Stimulated activated CD8-positive, alpha-beta memory T cell treated with anti-CD3 and anti-CD28 coated beads, Interleukin-15, amount 100 ng/mL, for 4 hours (primary cell): Measurements from ENCODE around the gene KCNQ5.
"Not testable (repeated sequence)": the region's sequence is repeated elsewhere in the genome, so short reads cannot be mapped to it uniquely, and the experiment has no call there.

Source experiments
- DNase-seq, 2 donors: peaks; one replicate each; pipeline ENCODE4 v3.0.0-alpha.2; 2020; ENCODE audit warnings: low read depth in 2 of 2

Gene KCNQ5

GRCh38 chr6:73180076-73180738, 558.3 kb downstream of the KCNQ5 start:
- DNase-seq = no peak

GRCh38 chr6:73180763-73181619, 559.1 kb downstream of the KCNQ5 start:
- no peak for DNase-seq

- no peak for DNase-seq
These were observed 560.2 kb downstream of the KCNQ5 start for GRCh38 chr6:73182021-73182607.

- not testable (repeated sequence) for DNase-seq
These were observed 571.4 kb downstream of the KCNQ5 start for GRCh38 chr6:73193302-73193701.

- DNase-seq = no peak
These were observed 572.9 kb downstream of the KCNQ5 start for GRCh38 chr6:73194744-73195143.

- no peak for DNase-seq
These were observed 578.4 kb downstream of the KCNQ5 start for GRCh38 chr6:73200247-73200646.

- no peak for DNase-seq
These were observed 578.9 kb downstream of the KCNQ5 start for GRCh38 chr6:73200735-73201134.

- no peak for DNase-seq
These were observed 581.2 kb downstream of the KCNQ5 start for GRCh38 chr6:73203098-73203497.

- DNase-seq = no peak
These were observed 582.4 kb downstream of the KCNQ5 start for GRCh38 chr6:73204252-73204651.

GRCh38 chr6:73207221-73207837, 585.5 kb downstream of the KCNQ5 start:
- DNase-seq = no peak

- DNase-seq = no peak
These were observed 587.3 kb downstream of the KCNQ5 start for GRCh38 chr6:73209117-73209516.

- DNase-seq = no peak
These were observed 595.0 kb downstream of the KCNQ5 start for GRCh38 chr6:73216859-73217258.

GRCh38 chr6:73225396-73225795, 603.5 kb downstream of the KCNQ5 start, which contains the start of gene KHDC1L:
KHDC1L (minus strand) TSS chr6:73225496; CDS start chr6:73225408, 88 bp downstream.
- no peak for DNase-seq

- no peak for DNase-seq
These were observed 605.9 kb downstream of the KCNQ5 start for GRCh38 chr6:73227606-73228255.

- DNase-seq = no peak
These were observed 610.1 kb downstream of the KCNQ5 start for GRCh38 chr6:73231986-73232391.

GRCh38 chr6:73233048-73233447, 611.2 kb downstream of the KCNQ5 start:
- no peak for DNase-seq

GRCh38 chr6:73233971-73234370, 612.1 kb downstream of the KCNQ5 start:
- not testable (repeated sequence) for DNase-seq

GRCh38 chr6:73234733-73235132, 612.9 kb downstream of the KCNQ5 start:
- no peak for DNase-seq

- no peak for DNase-seq
These were observed 614.4 kb downstream of the KCNQ5 start for GRCh38 chr6:73236144-73236750.

- DNase-seq = no peak
These were observed 618.9 kb downstream of the KCNQ5 start for GRCh38 chr6:73240730-73241129.

GRCh38 chr6:73242001-73242400, 620.1 kb downstream of the KCNQ5 start:
- no peak for DNase-seq
